Stimulated activated CD4-positive, alpha-beta T cell treated with anti-CD3 and anti-CD28 coated beads, Interleukin-1b, Interleukin-23, amount 100 ng/mL, for 48 hours (primary cell): ENCODE data around the gene PPAN.

Experiments
- DNase-seq: peaks from one replicate; pipeline ENCODE4 v3.0.0-alpha.2; 2020

The PPAN gene

GRCh38 chr19:10092648-10093294 lies 13.4 kb upstream of the PPAN start:
- DNase-seq: no peak

DNA sequence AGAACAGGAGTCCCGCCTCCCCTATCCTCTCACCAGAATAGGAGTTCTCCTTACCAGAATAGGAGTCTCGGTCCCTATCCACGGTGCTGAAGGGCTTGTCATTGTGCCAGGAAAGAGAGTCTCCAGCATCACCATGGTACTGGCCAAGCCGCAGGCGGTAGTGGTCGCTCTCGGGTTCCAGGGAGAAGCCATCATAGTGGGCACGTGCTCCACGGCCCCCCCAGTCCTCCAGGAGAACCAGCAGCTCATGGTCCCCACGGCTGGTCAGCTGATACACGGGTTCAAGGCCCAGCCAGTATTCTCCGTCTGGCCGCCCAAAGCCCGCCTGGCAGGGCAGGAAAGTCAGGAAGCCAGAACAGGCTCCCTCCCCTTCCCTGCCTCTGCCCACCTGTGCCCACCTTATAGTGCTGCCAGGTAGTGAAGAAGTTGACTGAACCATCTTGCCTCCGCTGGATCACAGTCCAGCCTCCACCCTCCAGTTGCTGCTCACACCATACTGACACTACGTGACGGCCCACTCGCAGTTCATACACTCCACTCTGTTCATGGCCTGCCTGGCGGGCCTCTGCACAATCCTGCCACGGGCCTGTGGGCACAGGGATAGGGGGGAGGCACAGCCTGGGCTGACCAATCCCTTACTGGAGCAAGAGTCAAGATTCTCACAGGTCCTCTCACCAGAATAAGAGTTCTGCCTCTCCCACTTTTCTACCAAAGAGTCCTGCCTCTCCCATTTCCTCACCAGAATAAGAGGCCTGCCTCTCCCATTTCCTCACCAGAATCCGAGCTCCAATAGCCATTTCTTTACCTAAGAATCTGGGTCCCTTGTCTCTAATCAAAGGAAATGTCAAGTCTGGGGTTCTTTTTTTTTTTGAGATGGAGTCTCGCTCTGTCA lies 12.6 kb upstream of the PPAN start:
- no peak for DNase-seq

GRCh38 chr19:10095622-10095947 lies 10.6 kb upstream of the PPAN start:
- no peak for DNase-seq

DNA sequence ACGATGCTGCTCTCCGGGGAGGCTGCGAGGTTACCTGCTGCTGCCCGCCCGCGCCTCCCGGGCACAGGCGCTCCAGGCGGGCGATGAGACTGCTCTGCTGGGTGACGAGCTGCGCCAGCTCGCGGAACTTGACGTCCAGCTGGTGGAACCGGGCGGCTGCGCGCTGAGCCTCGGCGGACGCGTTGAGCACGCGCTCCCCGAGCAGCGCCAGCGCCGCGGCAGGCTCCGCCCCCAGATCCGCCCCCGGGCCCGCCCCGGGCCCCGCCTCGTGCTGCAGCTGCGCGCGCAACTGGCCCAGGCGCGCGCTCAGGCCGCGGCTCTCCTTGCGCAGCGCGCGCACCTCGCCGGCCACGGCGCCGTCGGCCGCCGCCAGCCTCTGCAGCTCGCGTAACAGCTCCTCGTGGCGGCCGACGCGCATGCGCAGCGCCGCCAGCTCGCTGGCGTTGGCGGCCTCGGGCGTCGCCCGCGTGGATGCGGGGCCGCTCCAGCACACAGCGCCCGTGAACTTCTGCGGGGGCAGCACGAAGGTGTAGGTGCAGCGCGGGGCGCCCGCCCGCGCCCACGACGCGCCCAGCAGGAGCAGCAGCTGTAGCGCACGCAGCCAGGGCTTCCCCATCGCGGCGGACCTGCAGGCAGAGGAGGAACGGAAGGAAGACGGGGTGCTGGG lies 10.1 kb upstream of the PPAN start:
- peak; percentile 90 for DNase-seq

- DNase-seq: no peak
Observed at GRCh38 chr19:10096615-10096963, 9.6 kb upstream of the PPAN start.

DNA sequence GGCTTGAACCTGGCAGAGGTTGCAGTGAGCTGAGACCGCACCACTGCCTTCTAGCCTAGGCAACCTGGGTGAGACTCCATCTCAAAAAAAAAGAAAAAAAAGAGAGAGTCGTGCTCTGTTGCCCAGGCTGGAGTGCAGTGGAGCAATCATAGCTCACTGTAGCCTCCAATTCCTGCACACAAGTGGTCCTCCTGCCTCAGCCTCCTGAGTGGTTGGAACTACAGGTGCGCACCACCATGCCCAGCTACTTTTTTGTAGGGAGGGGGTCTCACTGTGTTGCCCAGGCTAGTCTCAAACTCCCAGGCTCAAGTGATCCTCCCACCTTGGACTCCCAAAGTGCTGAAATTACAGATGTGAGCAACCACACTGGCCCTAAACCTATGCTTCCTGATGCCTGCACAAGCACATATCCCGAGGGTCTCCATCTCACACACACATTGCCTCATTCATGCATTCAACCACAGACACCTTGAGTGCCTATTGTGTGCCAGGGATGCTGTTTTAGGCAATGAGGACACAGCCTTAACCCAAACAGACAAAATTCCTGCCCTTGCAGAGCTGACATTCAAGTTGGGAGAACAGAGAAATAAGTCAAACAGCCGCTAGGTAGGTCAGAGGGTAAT lies 5.9 kb upstream of the PPAN start:
- no peak for DNase-seq

GRCh38 chr19:10102787-10103236 lies 3.4 kb upstream of the PPAN start:
- no peak for DNase-seq

GRCh38 chr19:10104130-10104513 lies 2.0 kb upstream of the PPAN start:
- no peak for DNase-seq

DNA sequence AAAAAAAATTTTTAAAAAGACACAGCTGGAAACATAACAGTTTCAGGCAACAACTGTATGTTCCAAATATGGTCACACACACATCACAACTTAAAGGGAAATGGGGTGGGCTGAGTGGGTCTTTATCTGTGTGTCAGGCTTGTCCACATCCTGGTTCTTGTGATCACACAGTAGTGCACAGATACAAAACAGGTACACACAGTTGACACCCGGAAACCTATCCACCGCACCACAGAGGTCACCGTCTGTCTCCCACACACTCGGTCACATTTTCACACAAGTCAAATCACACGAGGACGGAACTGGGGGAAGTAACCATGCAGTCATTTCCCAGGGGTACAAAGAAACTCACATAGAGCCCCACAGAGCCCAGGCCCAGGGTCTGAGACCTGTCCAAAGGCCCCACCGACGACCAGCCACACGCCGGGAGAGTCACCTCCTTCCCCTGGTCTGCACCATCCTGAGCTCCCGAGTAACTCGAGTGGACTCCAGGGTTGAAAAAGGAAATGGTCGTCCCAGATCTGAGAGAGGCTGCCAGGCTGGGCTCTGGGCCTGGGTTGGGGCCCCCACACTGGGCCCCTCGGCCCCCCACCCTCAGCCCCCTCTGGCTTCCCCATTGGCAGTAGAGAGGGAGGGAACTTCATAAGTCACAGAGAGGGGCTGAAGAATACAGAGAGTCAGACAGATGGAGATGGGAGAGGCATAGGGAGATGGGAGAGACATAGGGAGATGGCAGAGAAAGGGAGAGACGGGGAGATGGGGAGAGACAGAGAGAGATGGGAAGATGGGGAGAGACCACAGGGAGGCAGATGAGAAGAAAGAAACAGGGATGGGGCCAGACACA lies 1.3 kb upstream of the PPAN start:
- peak; percentile 85 for DNase-seq

DNA sequence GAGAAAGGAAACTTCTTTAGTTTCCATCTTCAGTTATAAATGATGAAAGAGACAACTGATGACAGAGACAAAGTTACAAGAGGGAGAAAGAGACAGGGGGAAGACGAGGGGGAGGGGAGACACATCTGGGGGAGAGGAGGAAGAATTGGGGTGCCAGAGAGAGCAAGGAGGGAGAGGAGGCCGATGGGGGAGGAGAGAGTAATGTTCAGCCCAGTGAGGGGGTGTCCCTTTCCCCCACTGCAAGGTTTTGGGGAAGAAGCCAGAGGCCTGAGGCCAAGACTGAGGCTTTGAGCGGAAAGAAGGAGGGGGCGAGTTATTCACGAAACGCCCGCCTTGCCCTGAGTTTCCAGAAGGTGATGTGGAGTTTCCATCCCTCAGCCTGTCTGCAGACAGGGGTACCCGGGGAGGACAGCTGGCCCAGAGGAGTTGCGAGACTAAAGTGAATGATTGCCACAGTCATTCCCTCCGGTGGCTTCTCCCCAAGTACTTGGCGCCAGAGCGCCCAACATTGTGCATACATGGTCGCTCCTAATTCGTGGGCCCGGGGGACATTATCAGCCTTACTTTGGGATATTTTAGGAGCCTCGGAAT lies 558 bp upstream of the PPAN start:
- peak; percentile 91 for DNase-seq

DNA sequence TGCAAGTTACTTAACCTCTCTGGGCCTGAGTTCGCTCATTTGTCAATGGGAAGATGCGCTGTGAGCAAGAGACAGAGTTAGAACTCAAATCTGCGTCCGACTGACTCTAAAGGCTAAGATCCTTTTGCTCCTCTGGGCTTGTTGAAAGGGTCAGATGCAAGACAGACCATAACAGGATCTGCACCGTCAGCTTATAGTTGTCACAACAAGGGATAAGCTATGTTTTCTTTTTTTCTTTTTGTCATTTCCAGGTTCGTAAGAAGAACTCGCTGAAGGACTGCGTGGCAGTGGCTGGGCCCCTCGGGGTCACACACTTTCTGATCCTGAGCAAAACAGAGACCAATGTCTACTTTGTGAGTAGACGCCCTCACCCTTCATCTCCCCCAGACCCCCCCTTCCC lies 1.1 kb downstream of the PPAN start:
- DNase-seq: no peak

GRCh38 chr19:10107817-10108367 lies 1.7 kb downstream of the PPAN start:
- DNase-seq: no peak

DNA sequence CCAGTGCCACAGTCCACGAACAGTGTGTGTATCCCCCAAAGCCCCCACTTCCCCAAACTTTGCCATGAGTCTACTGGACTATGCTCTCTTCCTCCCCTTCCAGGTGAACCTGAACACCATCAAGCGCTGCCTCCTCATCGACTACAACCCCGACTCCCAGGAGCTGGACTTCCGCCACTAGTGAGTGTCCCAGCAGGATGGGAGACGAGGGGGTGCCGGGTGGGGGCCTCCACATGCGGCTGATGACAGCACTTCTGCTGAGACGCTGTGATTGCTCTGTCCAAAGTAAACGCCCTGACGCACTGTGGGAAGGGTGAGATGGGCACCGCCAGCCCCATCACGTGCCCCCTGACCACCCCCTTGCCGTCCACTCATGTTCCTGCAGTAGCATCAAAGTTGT lies 3.4 kb downstream of the PPAN start:
- DNase-seq: no peak

DNA sequence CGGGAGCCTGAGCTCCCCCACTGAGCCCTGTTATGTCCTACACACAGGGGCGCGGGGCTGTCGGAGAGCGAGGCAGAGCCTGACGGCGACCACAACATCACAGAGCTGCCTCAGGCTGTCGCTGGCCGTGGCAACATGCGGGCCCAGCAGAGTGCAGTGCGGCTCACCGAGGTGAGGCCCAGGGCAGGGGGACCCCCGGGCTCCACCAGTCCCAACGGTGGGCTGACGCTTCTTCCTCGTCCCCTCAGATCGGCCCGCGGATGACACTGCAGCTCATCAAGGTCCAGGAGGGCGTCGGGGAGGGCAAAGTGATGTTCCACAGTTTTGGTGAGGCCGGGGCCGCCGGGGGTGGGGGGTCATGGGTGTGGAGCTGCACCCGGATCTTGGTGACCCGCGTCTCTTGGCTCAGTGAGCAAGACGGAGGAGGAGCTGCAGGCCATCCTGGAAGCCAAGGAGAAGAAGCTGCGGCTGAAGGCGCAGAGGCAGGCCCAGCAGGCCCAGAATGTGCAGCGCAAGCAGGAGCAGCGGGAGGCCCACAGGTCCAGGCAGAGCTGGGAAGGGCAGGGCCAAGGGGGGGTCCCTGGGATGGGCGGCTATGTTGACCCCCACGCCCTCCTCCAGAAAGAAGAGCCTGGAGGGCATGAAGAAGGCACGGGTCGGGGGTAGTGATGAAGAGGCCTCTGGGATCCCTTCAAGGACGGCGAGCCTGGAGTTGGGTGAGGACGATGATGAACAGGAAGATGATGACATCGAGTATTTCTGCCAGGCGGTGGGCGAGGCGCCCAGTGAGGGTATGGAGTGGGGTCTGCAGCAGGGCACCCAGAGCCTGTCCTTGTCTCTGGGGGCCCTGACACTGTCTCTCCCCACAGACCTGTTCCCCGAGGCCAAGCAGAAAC lies 4.2 kb downstream of the PPAN start:
- DNase-seq: no peak

- no peak for DNase-seq
Observed at GRCh38 chr19:10110972-10111317, 4.8 kb downstream of the PPAN start.

DNA sequence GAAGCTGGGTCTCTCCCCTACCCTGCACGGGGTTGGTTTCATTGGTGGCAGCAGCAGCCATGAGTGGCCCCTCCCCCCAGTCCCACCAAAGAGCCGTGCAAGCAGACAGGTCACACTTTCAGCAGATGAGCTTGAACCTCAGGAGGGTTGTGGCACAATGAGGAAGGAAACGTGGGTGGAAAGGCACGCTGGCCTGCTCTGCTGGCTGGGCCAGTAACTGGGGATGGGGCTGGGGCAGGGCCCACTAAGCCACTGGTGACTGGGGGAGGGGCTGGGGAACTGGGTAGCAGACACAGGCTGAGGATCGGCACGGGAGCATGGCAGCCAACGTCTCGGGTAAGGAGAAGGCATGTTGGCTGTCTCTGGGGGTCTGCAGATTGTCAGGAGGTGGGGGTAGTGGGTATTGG lies 5.2 kb downstream of the PPAN start, which contains the start of gene P2RY11:
P2RY11 (plus strand) TSS at position 289 of the 407 bp plus-strand sequence; CDS start at position 318, 29 bp downstream.
- peak; percentile 64 for DNase-seq

DNA sequence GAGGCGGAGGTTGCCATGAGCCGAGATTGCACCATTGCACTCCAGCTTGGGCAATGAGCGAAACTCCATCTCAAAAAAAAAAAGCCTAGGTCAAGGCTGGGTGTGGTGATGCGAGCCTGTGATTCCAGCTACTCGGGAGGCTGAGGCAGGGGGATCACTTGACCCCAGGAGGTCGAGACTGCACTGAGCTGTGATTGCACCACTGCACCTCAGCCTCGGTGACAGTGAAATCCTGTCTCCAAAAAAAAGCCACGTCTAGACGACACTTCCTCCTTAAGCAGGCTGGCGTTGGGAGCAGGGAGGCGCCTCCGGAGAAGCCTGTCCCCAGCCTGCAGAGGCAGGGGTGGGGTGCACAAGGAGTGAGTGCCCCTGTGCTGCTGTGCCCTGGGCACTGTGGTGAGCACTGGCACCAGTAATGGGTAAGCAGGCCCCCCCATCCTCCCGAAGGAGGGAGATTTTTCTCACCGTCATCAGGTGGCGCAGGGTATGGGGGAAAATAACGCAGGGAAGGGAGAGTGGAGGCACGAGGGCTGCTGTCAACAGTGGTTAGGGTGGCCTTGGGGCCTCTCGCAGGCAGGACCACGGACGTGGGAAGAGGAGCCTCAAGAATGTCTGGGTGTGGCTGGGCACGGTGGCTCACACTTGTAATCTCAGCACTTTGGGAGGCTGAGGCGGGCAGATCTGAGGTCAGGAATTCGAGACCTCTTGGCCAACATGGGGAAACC lies 6.0 kb downstream of the PPAN start:
- DNase-seq: peak; percentile 66

- DNase-seq: peak; percentile 70
Observed at GRCh38 chr19:10112895-10113591, 6.9 kb downstream of the PPAN start.

DNA sequence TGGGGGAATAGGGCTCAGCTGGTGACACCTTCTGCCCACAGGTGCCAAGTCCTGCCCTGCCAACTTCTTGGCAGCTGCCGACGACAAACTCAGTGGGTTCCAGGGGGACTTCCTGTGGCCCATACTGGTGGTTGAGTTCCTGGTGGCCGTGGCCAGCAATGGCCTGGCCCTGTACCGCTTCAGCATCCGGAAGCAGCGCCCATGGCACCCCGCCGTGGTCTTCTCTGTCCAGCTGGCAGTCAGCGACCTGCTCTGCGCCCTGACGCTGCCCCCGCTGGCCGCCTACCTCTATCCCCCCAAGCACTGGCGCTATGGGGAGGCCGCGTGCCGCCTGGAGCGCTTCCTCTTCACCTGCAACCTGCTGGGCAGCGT lies 7.4 kb downstream of the PPAN start:
- DNase-seq: peak; percentile 28
